A673 (cell line): ENCODE measurements around the gene GARNL3. TPM values are rescaled to one million over a fixed set of nuclear protein-coding genes. Genes with fewer than 3 reads are reported as not detected.

Experiments
- BruUV-seq: library from RNA; stranded (reverse); fragments of 400-500 nt; replicated peaks from 2 replicates; lab custom pipeline; 2021; lab: Mats Ljungman, UMichigan
- CTCF ChIA-PET: fragments of 300-600 bp; sonication (Branson Sonifier 250); formaldehyde crosslinking; loops from one replicate; lab custom pipeline; 2022; ENCODE audit warnings: antibody characterized with exemption; lab: Charles Lee
- POLR2A ChIA-PET: fragments of 300-600 bp; sonication (Branson Sonifier 250); formaldehyde crosslinking; loops from one replicate; lab custom pipeline; 2022; ENCODE audit warnings: antibody characterized with exemption; ENCODE audit not compliant: low non-redundant PET; lab: Charles Lee
- DNase-seq: peaks from one replicate; pipeline ENCODE4 v3.0.0-alpha.2; 2015; ENCODE audit warnings: low spot score
- H3K27ac ChIP-seq: fragments of 200-600 bp; sonication (generic); 2 replicates; pipeline ENCODE4 v1.5.1; 2016; ENCODE audit warnings: mixed run types, low read depth, mild to moderate bottlenecking, mixed read lengths, antibody characterized with exemption, low read length; ENCODE audit not compliant: poor library complexity, severe bottlenecking
- H3K27me3 ChIP-seq: fragments of 200-600 bp; sonication (generic); replicated peaks from 2 replicates; pipeline ENCODE4 v1.6.1; 2017; ENCODE audit warnings: mixed run types, low read depth, mild to moderate bottlenecking, mixed read lengths, antibody characterized with exemption, low read length; ENCODE audit not compliant: insufficient read depth, poor library complexity
- H3K36me3 ChIP-seq: fragments of 200-600 bp; sonication (generic); 2 replicates; pipeline ENCODE4 v1.6.1; 2016; ENCODE audit warnings: mixed run types, mild to moderate bottlenecking, mixed read lengths, antibody characterized with exemption, low read length; ENCODE audit not compliant: insufficient read depth, poor library complexity, severe bottlenecking
- H3K4me1 ChIP-seq: fragments of 200-600 bp; sonication (generic); 2 replicates; pipeline ENCODE4 v1.6.1; 2017; ENCODE audit warnings: mixed run types, mild to moderate bottlenecking, mixed read lengths, antibody characterized with exemption, low read length; ENCODE audit not compliant: insufficient read depth, poor library complexity, severe bottlenecking
- H3K4me3 ChIP-seq: fragments of 200-600 bp; sonication (generic); 2 replicates; pipeline ENCODE4 v1.5.1; 2016; ENCODE audit warnings: low read depth, mixed run types, mild to moderate bottlenecking, mixed read lengths, low read length; ENCODE audit not compliant: poor library complexity, severe bottlenecking
- H3K9me3 ChIP-seq: fragments of 200-600 bp; sonication (generic); 2 replicates; pipeline ENCODE4 v1.6.1; 2016; ENCODE audit warnings: mixed run types, low read depth, mild to moderate bottlenecking, mixed read lengths, antibody characterized with exemption, low read length; ENCODE audit not compliant: poor library complexity, severe bottlenecking
- EZH2 ChIP-seq: fragments of 200-600 bp; sonication (generic); IDR thresholded peaks from 2 replicates; pipeline ENCODE4 v1.6.1; 2017; ENCODE audit warnings: borderline replicate concordance, low read depth, mild to moderate bottlenecking, mixed read lengths, antibody characterized with exemption, low read length; ENCODE audit not compliant: poor library complexity, severe bottlenecking
- intact Hi-C: fragments of 100-400 bp; cut with micrococcal nuclease; formaldehyde crosslinking; loops from one replicate; pipeline ENCODE4 v1.10.0; 2022; ENCODE audit not compliant: unreplicated experiment
- total RNA-seq: library from RNA; stranded (reverse); gene quantifications from 2 replicates; pipeline ENCODE4 v1.2.3, GENCODE V29; 2021
- TF ChIP-seq, protein P1 (sequence below): fragments of 300-800, 200-600 bp; sonication (generic); conservative IDR thresholded peaks from 2 replicates; pipeline ENCODE4 v1.5.1; 2017; ENCODE audit warnings: low read depth, mild to moderate bottlenecking, antibody characterized with exemption, low read length, moderate library complexity, mixed read lengths

The GARNL3 gene
- total RNA-seq, 1 experiment from 2014 or later: 7.8 TPM

DNA sequence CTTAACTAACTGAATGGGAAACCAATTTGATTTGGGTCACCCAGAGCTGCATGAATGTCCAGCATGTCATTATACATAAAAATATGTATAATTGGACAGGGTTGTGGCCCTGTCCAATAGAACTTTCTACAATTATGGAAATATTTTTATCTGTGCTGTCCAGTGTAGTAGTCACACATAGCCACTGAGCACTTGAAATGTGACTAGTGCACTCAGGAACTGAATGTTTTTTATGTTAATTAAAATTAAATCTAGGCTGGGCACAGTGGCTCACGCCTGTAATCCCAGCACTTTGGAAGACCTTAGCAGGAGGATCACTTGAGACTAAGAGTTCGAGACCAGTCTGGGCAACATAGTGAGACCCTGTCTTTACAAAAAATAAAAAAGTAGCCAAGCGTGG is 18.6 kb downstream of the GARNL3 start:
- BruUV-seq: no TSS peak
- no peak for TF ChIP-seq EZH2
- TF ChIP-seq, protein P1, sequence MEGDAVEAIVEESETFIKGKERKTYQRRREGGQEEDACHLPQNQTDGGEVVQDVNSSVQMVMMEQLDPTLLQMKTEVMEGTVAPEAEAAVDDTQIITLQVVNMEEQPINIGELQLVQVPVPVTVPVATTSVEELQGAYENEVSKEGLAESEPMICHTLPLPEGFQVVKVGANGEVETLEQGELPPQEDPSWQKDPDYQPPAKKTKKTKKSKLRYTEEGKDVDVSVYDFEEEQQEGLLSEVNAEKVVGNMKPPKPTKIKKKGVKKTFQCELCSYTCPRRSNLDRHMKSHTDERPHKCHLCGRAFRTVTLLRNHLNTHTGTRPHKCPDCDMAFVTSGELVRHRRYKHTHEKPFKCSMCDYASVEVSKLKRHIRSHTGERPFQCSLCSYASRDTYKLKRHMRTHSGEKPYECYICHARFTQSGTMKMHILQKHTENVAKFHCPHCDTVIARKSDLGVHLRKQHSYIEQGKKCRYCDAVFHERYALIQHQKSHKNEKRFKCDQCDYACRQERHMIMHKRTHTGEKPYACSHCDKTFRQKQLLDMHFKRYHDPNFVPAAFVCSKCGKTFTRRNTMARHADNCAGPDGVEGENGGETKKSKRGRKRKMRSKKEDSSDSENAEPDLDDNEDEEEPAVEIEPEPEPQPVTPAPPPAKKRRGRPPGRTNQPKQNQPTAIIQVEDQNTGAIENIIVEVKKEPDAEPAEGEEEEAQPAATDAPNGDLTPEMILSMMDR: no peak
- Histone ChIP-seq H3K4me1 (no peaks in the 10 kb centered on the region), H3K36me3 (no peaks in the 10 kb centered on the region), H3K9me3 (no peaks in the 10 kb centered on the region), H3K4me3 (no peak overlapping the region), H3K27me3 (no peaks in the 10 kb centered on the region), H3K27ac (no peak overlapping the region)
- ChIA-PET POLR2A (no interaction called here), CTCF (no interaction called here)
- DNase-seq: no peak
- intact Hi-C loops: no loop called here

DNA sequence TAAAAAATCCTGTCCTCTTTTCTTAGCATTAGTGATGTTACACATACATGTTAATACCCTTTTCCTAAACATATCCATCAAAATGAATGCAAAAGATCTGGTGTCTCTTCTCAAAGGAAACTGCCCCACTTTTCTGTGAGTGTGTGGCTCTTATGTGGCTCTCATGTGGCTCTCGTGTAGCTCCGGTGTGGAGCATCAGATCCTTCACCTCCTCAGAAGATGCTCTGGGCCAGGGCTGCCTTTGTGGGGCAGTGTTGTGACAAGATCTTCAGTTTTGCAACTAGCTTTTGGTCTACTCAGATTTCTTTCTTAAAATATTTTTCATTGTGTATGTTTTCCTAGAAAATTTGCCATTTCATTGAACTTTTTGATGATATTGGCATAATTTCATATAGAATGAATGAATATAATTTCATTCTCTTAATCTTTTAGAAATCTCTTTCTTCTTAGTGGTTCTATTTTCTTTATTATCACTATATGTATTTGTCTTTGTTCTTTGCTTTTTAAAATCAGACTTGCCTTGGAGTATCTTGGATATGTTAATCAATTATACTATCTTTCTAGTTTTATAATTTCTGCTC is 19.4 kb downstream of the GARNL3 start:
- Histone ChIP-seq H3K9me3 (no peaks in the 10 kb centered on the region), H3K36me3 (no peaks in the 10 kb centered on the region), H3K27ac (no peak overlapping the region), H3K27me3 (no peaks in the 10 kb centered on the region), H3K4me3 (no peak overlapping the region), H3K4me1 (no peaks in the 10 kb centered on the region)
- intact Hi-C loops: no loop called here
- DNase-seq: peak; percentile 17
- POLR2A ChIA-PET: no interaction called here
- TF ChIP-seq, protein P1: peak; percentile 30; the same call in 1 of the 2 replicates
- TF ChIP-seq EZH2: no peak
- no TSS peak for BruUV-seq
- CTCF ChIA-PET: no interaction called here

DNA sequence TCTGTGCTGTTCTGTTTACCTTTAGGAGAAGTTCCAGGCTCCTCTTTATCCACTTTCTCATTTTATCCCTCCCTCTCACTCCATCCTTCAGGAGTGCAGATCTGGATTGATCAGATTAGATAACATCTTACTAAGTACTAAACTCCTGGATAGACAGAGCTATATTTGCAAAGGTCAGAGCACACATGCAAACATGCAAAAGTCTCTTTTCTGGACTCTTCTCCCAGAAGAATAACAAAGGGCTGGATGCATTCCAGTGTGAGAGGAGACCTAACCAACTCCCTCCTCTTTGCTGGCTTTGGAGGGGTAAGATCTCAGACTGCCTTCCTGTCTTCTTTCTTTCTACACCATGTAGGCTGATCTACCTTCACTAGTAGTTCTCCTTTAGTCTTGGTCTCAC is 21.4 kb downstream of the GARNL3 start:
- intact Hi-C loops: no loop called here
- no peak for TF ChIP-seq EZH2
- TF ChIP-seq, protein P1: no peak
- no peak for DNase-seq
- H3K27ac ChIP-seq: no peak overlapping the region
- H3K9me3 ChIP-seq: no peaks in the 10 kb centered on the region
- ChIA-PET CTCF (no interaction called here), POLR2A (interaction anchor here (0.6 kb wide), 1 partner anchor 23 kb away, joined by 3 read pairs; no protein-coding TSS in a partner anchor)
- no peaks in the 10 kb centered on the region for H3K27me3 ChIP-seq
- no peak overlapping the region for H3K4me3 ChIP-seq
- H3K4me1 ChIP-seq: no peaks in the 10 kb centered on the region
- BruUV-seq: no TSS peak
- no peaks in the 10 kb centered on the region for H3K36me3 ChIP-seq
